GM12878 (cell line): ENCODE data around the gene SEPTIN10.

ENCODE experiments used
- CTCF ChIP-seq, 3 experiments: IDR thresholded peaks in 2 of 3; conservative IDR thresholded peaks in 1 of 3; 2 replicates each; pipeline ENCODE4 v1.5.1; 2011; ENCODE audit warnings: low read depth in 3 of 3, low read length in 3 of 3, mild to moderate bottlenecking in 3 of 3, control low read depth in 2 of 3, moderate library complexity in 2 of 3, inconsistent platforms in 1 of 3, mixed read lengths in 1 of 3; ENCODE audit not compliant: control insufficient read depth in 2 of 3, insufficient read depth in 1 of 3; ENCODE audit errors: extremely low read depth in 1 of 3
- SMAD1 ChIP-seq: fragments of 450-650 bp; IDR thresholded peaks from 2 replicates; pipeline ENCODE4 v1.6.1; 2018; ENCODE audit warnings: mild to moderate bottlenecking, low read depth; ENCODE audit not compliant: partially characterized antibody

GRCh38 chr2:109545828-109546713 lies 67.7 kb downstream of the SEPTIN10 start:
- no peak for TF ChIP-seq SMAD1
- TF ChIP-seq CTCF (IDR thresholded peaks at IDR 0.05 in 2 of 3, conservative IDR thresholded peaks at IDR 0.05 in 1 of 3; ENCODE audit: control insufficient read depth in 2 of 3, extremely low read depth in 1 of 3, insufficient read depth in 1 of 3, low read depth in 3 of 3, low read length in 3 of 3), result peak; percentile 83 to 97 (median 95)
